Hepatocyte (in vitro differentiated cells): ENCODE results near the gene MIS18BP1. TPM values are rescaled to one million over a fixed set of nuclear protein-coding genes. Genes with fewer than 3 reads are reported as not detected.

Experiments
- DNase-seq: peaks from one replicate; pipeline ENCODE4 v3.0.0-alpha.2; 2016; ENCODE audit warnings: low spot score
- H2AFZ ChIP-seq: fragments of 200-600 bp; sonication (generic); 2 replicates; pipeline ENCODE4 v1.6.0; 2016; ENCODE audit warnings: antibody characterized with exemption, mild to moderate bottlenecking
- H3K27ac ChIP-seq: fragments of 200-600 bp; sonication (generic); 2 replicates; pipeline ENCODE4 v1.5.1; 2016; ENCODE audit warnings: mild to moderate bottlenecking
- H3K27me3 ChIP-seq: fragments of 200-600 bp; sonication (generic); 2 replicates; pipeline ENCODE4 v1.6.1; 2016
- H3K36me3 ChIP-seq: fragments of 200-600 bp; sonication (generic); replicated peaks from 2 replicates; pipeline ENCODE4 v1.5.1; 2016; ENCODE audit warnings: low read depth; ENCODE audit not compliant: insufficient read depth
- H3K4me1 ChIP-seq: fragments of 200-600 bp; sonication (generic); 2 replicates; pipeline ENCODE4 v1.5.1; 2016; ENCODE audit warnings: mild to moderate bottlenecking, moderate library complexity; ENCODE audit not compliant: insufficient read depth
- H3K4me2 ChIP-seq: fragments of 200-600 bp; sonication (generic); 2 replicates; pipeline ENCODE4 v1.6.0; 2016
- H3K4me3 ChIP-seq: fragments of 200-600 bp; sonication (generic); 2 replicates; pipeline ENCODE4 v1.5.1; 2016; ENCODE audit warnings: mild to moderate bottlenecking
- H3K79me2 ChIP-seq: fragments of 200-600 bp; sonication (generic); 2 replicates; pipeline ENCODE4 v1.6.0; 2017; ENCODE audit warnings: mild to moderate bottlenecking
- H3K9me2 ChIP-seq: fragments of 200-600 bp; sonication (generic); replicated peaks from 2 replicates; pipeline ENCODE4 v1.6.0; 2017; ENCODE audit warnings: mild to moderate bottlenecking; ENCODE audit not compliant: insufficient read depth
- H3K9me3 ChIP-seq: fragments of 200-600 bp; sonication (generic); 2 replicates; pipeline ENCODE4 v1.5.1; 2016; ENCODE audit warnings: low read depth, mild to moderate bottlenecking
- H4K20me1 ChIP-seq: fragments of 200-600 bp; sonication (generic); 2 replicates; pipeline ENCODE4 v1.6.0; 2016; ENCODE audit warnings: mild to moderate bottlenecking; ENCODE audit not compliant: insufficient read depth, poor library complexity, severe bottlenecking
- CTCF ChIP-seq: fragments of 200-600 bp; sonication (generic); IDR thresholded peaks from 2 replicates; pipeline ENCODE4 v1.5.1; 2016; ENCODE audit warnings: antibody characterized with exemption, mild to moderate bottlenecking; ENCODE audit not compliant: poor library complexity
- EZH2 ChIP-seq: fragments of 200-600 bp; sonication (generic); IDR thresholded peaks from 2 replicates; pipeline ENCODE4 v1.6.1; 2016; ENCODE audit warnings: antibody characterized with exemption, mild to moderate bottlenecking, borderline replicate concordance
- EZH2phosphoT487 ChIP-seq: fragments of 200-600 bp; sonication (generic); IDR thresholded peaks from one replicate; pipeline ENCODE4 v1.6.1; 2018; ENCODE audit warnings: antibody characterized with exemption, mild to moderate bottlenecking, low read depth, moderate library complexity; ENCODE audit not compliant: unreplicated experiment, severe bottlenecking
- WGBS: methylation state at CpG from one replicate; pipeline ENCODE4 v1.1.6; 2016; ENCODE audit warnings: low lambda C conversion rate; ENCODE audit errors: missing lambda C conversion rate; 5-methylcytosine and 5-hydroxymethylcytosine counted together
- polyA plus RNA-seq: library from polyadenylated mRNA; unstranded; fragments of >200 nt; fragmentation: Nextera tagmentation; extraction: Ambion mirVana; gene quantifications from 2 replicates; pipeline ENCODE4 v1.2.1, GENCODE V29; 2016
- total RNA-seq: library from RNA; depleted of rRNA; stranded (reverse); fragments of >200 nt; gene quantifications from 2 replicates; pipeline ENCODE4 v1.2.3, GENCODE V29; 2014

MIS18BP1 gene
- total and polyA plus RNA-seq, 2 experiments from 2014 or later: 6.8 to 23.5 TPM

DNA sequence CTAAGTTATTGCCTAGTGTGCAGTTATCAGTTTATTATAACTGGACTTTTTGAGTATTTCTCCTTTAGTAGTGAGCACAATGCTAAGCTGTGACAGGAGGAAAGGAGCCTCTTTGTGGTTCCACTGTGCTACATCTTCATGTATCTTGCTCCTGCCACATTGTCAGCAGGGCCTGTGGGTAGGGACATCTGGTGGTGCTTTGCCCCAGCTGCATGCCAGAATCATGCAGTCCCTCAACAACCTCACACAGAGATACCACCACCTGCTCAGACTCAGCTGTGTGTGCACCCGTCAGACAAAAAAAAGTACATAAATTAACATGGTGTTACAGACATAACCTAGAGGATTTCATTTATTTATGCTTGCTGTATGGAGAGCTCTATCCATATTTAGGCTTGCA, 51.1 kb downstream of the MIS18BP1 start:
- H3K27ac ChIP-seq: no peak overlapping the region
- H3K4me1 ChIP-seq: no peaks in the 10 kb centered on the region
- no peak overlapping the region for H2AFZ ChIP-seq
- 71% methylated on average over 1 of the region's 1 CpG for WGBS
- no peak overlapping the region for H3K4me2 ChIP-seq
- H4K20me1 ChIP-seq: no peaks in the 10 kb centered on the region
- TF ChIP-seq EZH2 (no peak), EZH2phosphoT487 (no peak), CTCF (peak; percentile 12)
- H3K79me2 ChIP-seq: no peaks in the 10 kb centered on the region
- DNase-seq: peak; percentile 12
- no peaks in the 10 kb centered on the region for H3K9me3 ChIP-seq
- H3K36me3 ChIP-seq: no peaks in the 10 kb centered on the region
- no peak overlapping the region for H3K4me3 ChIP-seq
- H3K27me3 ChIP-seq: no peaks in the 10 kb centered on the region
- no peaks in the 10 kb centered on the region for H3K9me2 ChIP-seq

DNA sequence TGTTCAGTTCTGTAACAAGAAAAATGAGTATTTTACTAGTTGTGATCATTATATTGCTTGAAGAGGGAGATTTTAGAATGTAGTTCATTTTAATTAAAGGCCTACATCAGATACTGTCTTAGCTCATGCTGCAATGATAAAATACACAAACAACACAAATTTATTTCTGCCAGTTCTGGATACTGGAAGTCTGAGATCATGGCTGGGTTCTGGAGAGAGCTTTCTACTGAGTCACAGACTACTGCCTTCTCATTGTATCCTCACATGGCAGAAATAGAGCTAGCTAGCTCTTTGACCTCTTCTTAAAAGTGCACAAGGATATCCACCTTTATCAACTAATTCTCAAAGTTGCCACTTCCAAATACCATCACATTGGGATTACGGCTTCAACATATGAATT, 53.8 kb downstream of the MIS18BP1 start:
- Histone ChIP-seq H3K4me2 (no peak overlapping the region), H3K27ac (no peak overlapping the region), H3K79me2 (no peaks in the 10 kb centered on the region), H2AFZ (no peak overlapping the region), H3K36me3 (no peaks in the 10 kb centered on the region), H3K9me3 (no peaks in the 10 kb centered on the region), H3K4me1 (no peaks in the 10 kb centered on the region), H3K4me3 (no peak overlapping the region), H4K20me1 (no peaks in the 10 kb centered on the region), H3K9me2 (no peaks in the 10 kb centered on the region), H3K27me3 (no peaks in the 10 kb centered on the region)
- TF ChIP-seq EZH2phosphoT487 (no peak), EZH2 (no peak), CTCF (no peak)
- WGBS: 97% methylated on average over 1 of the region's 1 CpG
- DNase-seq: no peak

- H3K9me3 ChIP-seq: no peaks in the 10 kb centered on the region
- WGBS: 95% methylated on average over 3 of the region's 3 CpGs
- H2AFZ ChIP-seq: no peak overlapping the region
- H4K20me1 ChIP-seq: no peaks in the 10 kb centered on the region
- H3K9me2 ChIP-seq: no peaks in the 10 kb centered on the region
- H3K27ac ChIP-seq: no peak overlapping the region
- H3K4me2 ChIP-seq: no peak overlapping the region
- H3K27me3 ChIP-seq: no peaks in the 10 kb centered on the region
- H3K36me3 ChIP-seq: no peaks in the 10 kb centered on the region
- no peaks in the 10 kb centered on the region for H3K79me2 ChIP-seq
- DNase-seq: no peak
- TF ChIP-seq CTCF (no peak), EZH2phosphoT487 (no peak), EZH2 (no peak)
- H3K4me3 ChIP-seq: no peak overlapping the region
- H3K4me1 ChIP-seq: no peaks in the 10 kb centered on the region
Observed at GRCh38 chr14:45198551-45198950, 54.5 kb downstream of the MIS18BP1 start.

- 96% methylated on average over 4 of the region's 4 CpGs for WGBS
- TF ChIP-seq CTCF: no peak
- no peak for TF ChIP-seq EZH2
- Histone ChIP-seq H3K9me2 (no peaks in the 10 kb centered on the region), H3K4me3 (no peak overlapping the region), H3K27me3 (no peaks in the 10 kb centered on the region), H3K79me2 (no peaks in the 10 kb centered on the region), H2AFZ (no peak overlapping the region), H4K20me1 (no peaks in the 10 kb centered on the region), H3K9me3 (no peaks in the 10 kb centered on the region), H3K36me3 (no peaks in the 10 kb centered on the region), H3K4me1 (no peaks in the 10 kb centered on the region), H3K27ac (no peak overlapping the region), H3K4me2 (no peak overlapping the region)
- no peak for DNase-seq
Observed at GRCh38 chr14:45194964-45195363, 58.0 kb downstream of the MIS18BP1 start.
